Kidney (tissue), 14 donors: ENCODE data around the gene SGPL1. TPM values are rescaled to one million over a fixed set of nuclear protein-coding genes. Genes with fewer than 3 reads are reported as not detected.

ENCODE experiments used
- DNase-seq, 5 donors: peaks; one replicate each; pipeline ENCODE4 v3.0.0-alpha.2; 2013 to 2020
- FAIRE-seq: peaks from 2 replicates; lab custom pipeline; 2012; peaks lifted over from hg19 to GRCh38; lab: Jason Lieb, UNC
- H3K27ac ChIP-seq, 2 donors: one replicate each; pipeline ENCODE4 v1.7.0; 2013; ENCODE audit warnings: low read depth in 2 of 2, low read length in 2 of 2, inconsistent platforms in 1 of 2
- H3K27me3 ChIP-seq: one replicate; pipeline ENCODE4 v1.7.1; 2013; ENCODE audit warnings: low read length, inconsistent platforms; ENCODE audit not compliant: control insufficient read depth, insufficient read depth
- H3K36me3 ChIP-seq, 3 donors: one replicate each; pipeline versions ENCODE4 v1.7.0 to v1.7.1; 2013; ENCODE audit warnings: low read length in 3 of 3, control low read depth in 1 of 3, inconsistent platforms in 1 of 3; ENCODE audit not compliant: insufficient read depth in 3 of 3, control insufficient read depth in 2 of 3
- H3K4me1 ChIP-seq, 3 donors: one replicate each; pipeline versions ENCODE4 v1.7.0 to v1.7.1; 2013; ENCODE audit warnings: low read length in 3 of 3, inconsistent platforms in 1 of 3, low read depth in 1 of 3; ENCODE audit not compliant: control insufficient read depth in 2 of 3, insufficient read depth in 2 of 3
- H3K4me3 ChIP-seq, 3 donors: one replicate each; pipeline versions ENCODE4 v1.7.0 to v1.8.1; 2013; ENCODE audit warnings: low read length in 3 of 3, control low read depth in 1 of 3, inconsistent platforms in 1 of 3
- H3K9ac ChIP-seq, 3 donors: one replicate each; pipeline versions ENCODE4 v1.7.0 to v1.7.1; 2013; ENCODE audit warnings: low read length in 3 of 3, control low read depth in 1 of 3, inconsistent platforms in 1 of 3
- H3K9me3 ChIP-seq, 3 donors: one replicate each; pipeline versions ENCODE4 v1.7.0 to v1.7.1; 2013; ENCODE audit warnings: low read length in 3 of 3, control low read depth in 1 of 3, inconsistent platforms in 1 of 3; ENCODE audit not compliant: control insufficient read depth in 2 of 3, insufficient read depth in 1 of 3
- CTCF ChIP-seq: IDR thresholded peaks from 3 replicates; pipeline ENCODE4 v1.5.1; 2012; ENCODE audit warnings: mild to moderate bottlenecking, moderate library complexity, borderline replicate concordance; ENCODE audit not compliant: insufficient read depth; ENCODE audit errors: extremely low read depth
- intact Hi-C: fragments of 100-400 bp; cut with DNase I; formaldehyde crosslinking; loops from one replicate; pipeline ENCODE4 v1.11.1; 2022
- polyA plus RNA-seq: library from polyadenylated mRNA; stranded (reverse); fragments of 350-450 nt; fragmentation: Illumina TruSeq; extraction: RNeasy Lipid Tissue Mini Kit (QIAGEN cat#74804); gene quantifications from one replicate; pipeline ENCODE4 v1.2.3, GENCODE V29; 2014; ENCODE audit warnings: low read depth, low replicate concordance; ENCODE audit not compliant: insufficient read depth
- total RNA-seq: library from RNA; stranded (reverse); fragmentation: NEBNext Ultra II Directional; extraction: Animal tissue kit (Norgen Biotek cat#: 25700); gene quantifications from one replicate; pipeline ENCODE4 v1.2.1, GENCODE V29; 2021
- donor health status: control.
- donor health status: control.
- donor health status: control.
- donor health status: control.
- donor health status: control.
- donor health status: DM: yes; HTN: yes; CAD: no.
- donor health status: Normal renal cell carcinoma (clear cell type).

Gene SGPL1
- total and polyA plus RNA-seq, 2 donors from 2014 or later = 13.5 to 105 TPM

GRCh38 chr10:70830164-70830563 lies 14.4 kb downstream of the SGPL1 start:
- intact Hi-C loops = no loop called here
- no peak overlapping the region for H3K27ac ChIP-seq
- no peak overlapping the region for H3K4me3 ChIP-seq
- H3K27me3 ChIP-seq = no peaks in the 10 kb centered on the region
- no peak for FAIRE-seq
- H3K9me3 ChIP-seq = no peaks in the 10 kb centered on the region
- no peak for TF ChIP-seq CTCF
- peaks cover 0 to 2% (median 0%) of the 10 kb centered on the region in 3 donors for H3K36me3 ChIP-seq
- DNase-seq = no peak
- H3K9ac ChIP-seq = no peak overlapping the region
- H3K4me1 ChIP-seq = peaks cover 0 to 29% (median 13%) of the 10 kb centered on the region in 3 donors

- Histone ChIP-seq H3K36me3 (no peaks in the 10 kb centered on the region), H3K27me3 (no peaks in the 10 kb centered on the region), H3K9me3 (no peaks in the 10 kb centered on the region), H3K4me1 (peaks cover 0 to 29% (median 13%) of the 10 kb centered on the region in 3 donors), H3K27ac (no peak overlapping the region), H3K4me3 (no peak overlapping the region), H3K9ac (no peak overlapping the region)
- DNase-seq = no peak
- TF ChIP-seq CTCF = no peak
- intact Hi-C loops = no loop called here
- no peak for FAIRE-seq
Measured at GRCh38 chr10:70832221-70832620, 16.5 kb downstream of the SGPL1 start.

- no peak for DNase-seq
- intact Hi-C loops = no loop called here
- Histone ChIP-seq H3K4me1 (peaks cover 0 to 29% (median 13%) of the 10 kb centered on the region in 3 donors), H3K9me3 (no peaks in the 10 kb centered on the region), H3K4me3 (no peak overlapping the region), H3K36me3 (no peaks in the 10 kb centered on the region), H3K27me3 (no peaks in the 10 kb centered on the region), H3K9ac (no peak overlapping the region), H3K27ac (no peak overlapping the region)
- no peak for FAIRE-seq
- TF ChIP-seq CTCF = no peak
Measured at GRCh38 chr10:70832852-70833528, 17.2 kb downstream of the SGPL1 start.

GRCh38 chr10:70833601-70834000 lies 17.9 kb downstream of the SGPL1 start:
- intact Hi-C loops = no loop called here
- FAIRE-seq (no peak), DNase-seq (peak in 1 of 5 donors; percentile 54)
- no peaks in the 10 kb centered on the region for H3K9me3 ChIP-seq
- H3K27me3 ChIP-seq = no peaks in the 10 kb centered on the region
- H3K4me1 ChIP-seq = peaks cover 0 to 29% (median 13%) of the 10 kb centered on the region in 3 donors
- no peaks in the 10 kb centered on the region for H3K36me3 ChIP-seq
- H3K9ac ChIP-seq = no peak overlapping the region
- H3K27ac ChIP-seq = no peak overlapping the region
- H3K4me3 ChIP-seq = no peak overlapping the region
- no peak for TF ChIP-seq CTCF
